Stimulated activated CD4-positive, alpha-beta T cell treated with anti-CD3 and anti-CD28 coated beads, Interleukin-4, amount 100 ng/mL, for 4 hours (primary cell): ENCODE measurements around the gene TOMT.
"Not testable (repeated sequence)": the region's sequence is repeated elsewhere in the genome, so short reads cannot be mapped to it uniquely, and the experiment has no call there.

ENCODE experiments used
- DNase-seq, 2 experiments: peaks; one replicate each; pipeline ENCODE4 v3.0.0-alpha.2; 2020

The TOMT gene

DNA sequence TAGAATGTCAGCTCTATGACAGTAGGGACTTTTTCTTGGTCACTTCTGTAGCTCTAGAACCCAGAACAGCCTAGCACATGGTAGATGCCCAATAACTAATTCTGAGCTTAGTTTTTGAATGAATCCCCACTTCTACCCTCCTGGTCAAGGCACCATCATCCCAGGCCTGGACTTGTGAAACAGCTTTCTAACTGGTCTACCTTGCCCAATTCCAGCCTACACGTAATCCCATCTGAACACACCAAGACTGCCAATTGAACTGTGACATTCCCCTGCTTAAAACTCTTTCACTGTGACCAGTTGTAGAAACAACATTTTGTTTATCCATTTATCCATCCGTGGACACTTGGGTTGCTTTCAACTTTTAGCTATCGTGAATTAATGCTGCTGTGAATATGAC is 23.7 kb downstream of the TOMT start:
- DNase-seq: no peak

DNA sequence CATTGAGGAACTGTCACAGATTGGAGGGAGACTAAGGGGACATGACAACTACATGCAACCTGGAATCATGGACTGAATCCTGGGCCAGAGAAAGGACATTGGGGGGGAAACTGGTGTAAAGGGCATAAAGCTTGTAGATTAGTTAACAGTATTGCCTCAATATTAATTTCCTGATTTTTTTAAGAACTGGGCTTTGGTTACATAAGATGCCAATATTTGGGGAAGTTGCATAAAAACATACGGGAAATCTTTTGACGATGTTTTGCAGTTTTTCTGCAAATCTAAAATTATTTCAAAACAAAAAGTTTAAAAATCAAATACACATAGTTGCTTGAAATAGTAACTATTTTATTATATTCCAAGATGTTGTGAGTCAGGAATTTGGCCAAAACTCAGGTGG is 26.9 kb downstream of the TOMT start:
- DNase-seq: no peak

DNA sequence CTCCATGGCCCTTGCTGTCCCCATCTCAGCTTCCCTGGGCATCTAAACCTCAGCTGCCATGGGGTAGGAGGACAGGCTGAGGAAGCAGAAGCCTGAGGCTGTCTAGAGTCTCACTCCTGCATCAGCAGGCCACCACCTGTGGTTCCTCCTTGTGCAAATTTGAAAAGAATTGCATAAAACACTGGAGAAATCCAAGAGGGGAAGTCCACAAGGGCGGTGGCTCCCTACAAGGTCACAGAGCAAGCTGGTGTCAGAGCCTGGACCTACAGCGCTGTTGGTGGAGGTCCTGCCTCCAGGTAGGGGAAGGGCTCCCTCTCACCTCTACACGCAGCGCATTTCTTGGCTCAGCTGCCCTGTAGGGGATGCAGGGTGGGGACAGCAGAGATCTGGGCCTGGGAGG is 29.7 kb downstream of the TOMT start, which contains the start of gene FOLR3:
TSS of gene FOLR3 (plus strand) at position 253 of the 400 bp plus-strand sequence. CDS start 228 bp downstream, outside the sequence.
- DNase-seq: not testable (repeated sequence)

DNA sequence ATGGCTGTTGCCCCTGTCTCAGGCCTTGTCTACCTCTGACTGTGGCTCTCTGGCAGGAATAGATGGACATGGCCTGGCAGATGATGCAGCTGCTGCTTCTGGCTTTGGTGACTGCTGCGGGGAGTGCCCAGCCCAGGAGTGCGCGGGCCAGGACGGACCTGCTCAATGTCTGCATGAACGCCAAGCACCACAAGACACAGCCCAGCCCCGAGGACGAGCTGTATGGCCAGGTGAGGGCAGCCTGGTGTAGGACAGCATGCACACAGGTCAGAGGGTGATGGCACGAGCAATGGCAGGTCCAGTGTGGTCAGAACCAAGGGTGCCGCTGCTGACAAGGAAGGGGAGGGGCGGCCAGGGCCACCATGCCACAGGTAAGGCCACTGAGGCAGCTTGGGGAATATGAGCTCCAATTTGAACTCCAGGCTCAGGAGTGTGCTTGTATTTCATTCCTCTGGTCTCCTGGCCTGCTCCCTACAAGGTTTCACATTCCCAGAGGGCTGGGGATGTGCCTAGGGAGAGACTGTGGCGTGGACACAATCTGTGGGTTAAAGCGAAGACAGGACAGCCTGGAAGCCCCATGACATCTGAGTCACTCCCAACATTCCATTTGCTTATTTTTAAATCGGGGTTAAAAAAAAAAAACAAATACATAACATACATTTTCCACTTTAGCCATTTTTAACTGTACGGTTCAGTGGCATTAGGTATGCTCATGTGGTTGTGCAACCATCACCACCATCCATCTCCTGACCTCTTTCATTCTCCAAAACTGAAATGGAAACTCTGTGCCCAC is 30.4 kb downstream of the TOMT start:
- DNase-seq: no peak

DNA sequence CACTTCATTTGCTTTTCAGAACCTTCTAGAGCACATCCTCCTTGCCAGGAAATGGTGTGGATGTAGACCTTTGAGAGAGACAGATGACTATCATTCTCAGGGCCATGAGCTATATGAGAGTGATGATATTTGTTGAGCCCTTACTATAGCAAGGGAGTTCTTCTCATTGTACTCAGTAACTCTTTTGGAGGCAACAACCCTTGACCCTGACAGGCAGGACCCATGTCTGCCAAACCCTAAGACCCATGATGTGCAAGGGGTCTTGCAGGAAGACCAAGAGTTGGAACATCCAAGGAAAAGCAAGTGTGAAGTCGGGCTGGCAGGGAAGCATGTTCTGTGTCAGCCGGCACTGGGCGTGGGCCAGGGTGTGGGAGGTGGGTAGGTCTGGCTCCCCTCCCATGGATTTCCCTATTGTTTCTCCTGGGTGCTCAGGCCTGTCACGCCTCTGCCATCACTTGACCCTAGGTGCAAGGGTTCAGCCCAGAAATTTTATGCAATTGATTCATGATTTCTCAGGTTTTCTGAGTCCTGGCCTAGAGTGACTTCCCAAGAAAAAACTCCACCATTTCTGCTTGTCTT is 31.0 kb downstream of the TOMT start:
- no peak for DNase-seq

DNA sequence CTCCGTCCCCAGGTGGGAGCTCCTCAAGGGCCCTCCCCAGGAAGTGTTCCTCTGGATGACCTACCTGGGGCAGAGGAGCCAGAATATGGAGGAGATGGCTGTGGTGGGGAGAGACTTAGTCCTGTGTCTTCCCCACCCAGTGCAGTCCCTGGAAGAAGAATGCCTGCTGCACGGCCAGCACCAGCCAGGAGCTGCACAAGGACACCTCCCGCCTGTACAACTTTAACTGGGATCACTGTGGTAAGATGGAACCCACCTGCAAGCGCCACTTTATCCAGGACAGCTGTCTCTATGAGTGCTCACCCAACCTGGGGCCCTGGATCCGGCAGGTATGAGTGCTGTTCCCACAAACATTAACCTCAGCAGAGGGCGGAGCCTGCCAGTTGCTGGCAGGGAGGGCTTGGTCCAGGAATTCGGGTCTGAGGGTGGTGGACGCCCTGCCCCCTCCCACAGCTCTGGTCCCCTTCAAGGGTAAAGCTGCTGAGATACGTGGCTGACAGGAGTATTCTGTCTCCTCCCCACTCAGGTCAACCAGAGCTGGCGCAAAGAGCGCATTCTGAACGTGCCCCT is 33.2 kb downstream of the TOMT start:
- no peak for DNase-seq

DNA sequence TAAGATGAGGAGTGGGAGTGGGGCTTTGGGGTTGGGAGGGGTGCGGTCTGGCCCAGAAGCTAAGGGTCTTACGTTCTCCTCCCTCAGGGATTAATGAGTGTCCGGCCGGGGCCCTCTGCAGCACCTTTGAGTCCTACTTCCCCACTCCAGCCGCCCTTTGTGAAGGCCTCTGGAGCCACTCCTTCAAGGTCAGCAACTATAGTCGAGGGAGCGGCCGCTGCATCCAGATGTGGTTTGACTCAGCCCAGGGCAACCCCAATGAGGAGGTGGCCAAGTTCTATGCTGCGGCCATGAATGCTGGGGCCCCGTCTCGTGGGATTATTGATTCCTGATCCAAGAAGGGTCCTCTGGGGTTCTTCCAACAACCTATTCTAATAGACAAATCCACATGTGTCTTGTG is 33.8 kb downstream of the TOMT start:
- DNase-seq: no peak

DNA sequence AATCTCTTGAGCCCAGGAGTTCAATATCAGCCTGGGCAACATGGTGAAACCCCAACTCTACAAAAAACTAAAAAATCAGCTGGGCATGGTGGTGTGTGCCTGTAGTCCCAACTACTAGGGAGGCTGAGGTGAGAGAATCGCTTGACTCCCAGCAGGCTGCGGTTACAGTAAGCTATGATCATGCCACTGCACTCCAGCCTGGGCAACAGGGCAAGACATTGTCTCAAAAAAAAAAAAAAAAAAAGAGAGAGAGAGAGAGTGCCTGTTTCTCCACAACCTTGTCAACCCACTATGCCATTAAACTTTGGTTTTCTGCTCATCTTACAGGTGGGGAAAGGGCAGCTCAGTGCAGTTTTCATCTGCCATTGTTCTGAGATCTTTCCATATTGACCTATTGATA is 34.9 kb downstream of the TOMT start:
- no peak for DNase-seq

DNA sequence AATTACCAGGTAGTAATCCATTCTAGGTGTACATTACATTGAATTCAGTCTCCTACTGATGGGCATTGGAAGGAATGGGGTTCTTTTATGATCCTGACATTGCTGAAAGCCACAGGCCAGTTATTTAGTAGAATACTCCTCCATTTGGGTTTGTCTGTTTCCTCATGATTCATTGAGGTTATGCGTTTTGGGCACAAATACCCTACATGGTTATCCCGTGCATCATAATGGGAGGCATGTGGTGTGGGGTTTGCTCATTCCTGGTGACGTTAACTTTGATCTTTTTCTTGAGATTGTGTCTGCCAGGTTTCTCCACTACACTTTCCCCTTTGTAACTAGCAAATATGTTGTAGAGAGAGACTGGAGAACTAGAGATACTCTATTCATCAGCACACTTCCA is 35.3 kb downstream of the TOMT start:
- no peak for DNase-seq

DNA sequence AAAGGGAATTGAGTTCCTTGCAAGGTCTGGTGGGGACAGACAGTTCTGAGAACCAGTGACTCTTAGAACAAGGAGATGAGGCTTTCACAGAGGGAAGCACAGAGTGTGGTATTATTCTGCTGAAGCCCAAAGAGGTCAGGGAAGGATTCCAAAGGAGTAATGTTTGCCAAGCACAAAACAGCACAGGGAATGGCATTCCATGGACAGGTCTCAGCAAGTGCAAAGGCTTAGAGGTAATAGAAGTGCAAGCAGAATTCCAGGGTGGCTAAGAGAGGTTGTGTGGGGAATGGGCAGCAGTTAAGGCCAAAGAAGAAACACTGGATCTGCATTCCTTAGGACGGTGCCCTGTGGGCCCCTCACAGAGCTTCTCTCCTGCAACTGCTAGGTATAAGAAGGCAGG is 36.4 kb downstream of the TOMT start:
- DNase-seq: not testable (repeated sequence)

DNA sequence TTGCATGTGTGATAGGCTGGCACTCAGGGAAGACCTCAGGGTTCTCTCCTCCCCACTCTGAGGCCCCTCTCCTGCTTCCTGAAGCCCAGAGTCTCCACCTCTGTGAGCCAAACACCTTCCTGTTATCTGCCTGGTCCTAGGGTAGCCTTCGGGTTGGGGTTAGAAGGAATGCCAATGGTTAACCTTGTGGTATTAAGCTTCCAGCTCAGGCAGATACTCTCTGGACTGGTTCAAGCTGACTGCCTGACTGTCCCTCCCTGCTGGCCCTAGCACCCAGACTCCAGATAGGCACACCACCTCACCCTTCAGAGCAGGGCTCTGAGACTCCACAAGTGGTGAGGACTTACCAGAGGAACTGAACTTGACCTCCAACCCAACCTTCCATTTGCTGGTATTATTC is 36.8 kb downstream of the TOMT start:
- not testable (repeated sequence) for DNase-seq

DNA sequence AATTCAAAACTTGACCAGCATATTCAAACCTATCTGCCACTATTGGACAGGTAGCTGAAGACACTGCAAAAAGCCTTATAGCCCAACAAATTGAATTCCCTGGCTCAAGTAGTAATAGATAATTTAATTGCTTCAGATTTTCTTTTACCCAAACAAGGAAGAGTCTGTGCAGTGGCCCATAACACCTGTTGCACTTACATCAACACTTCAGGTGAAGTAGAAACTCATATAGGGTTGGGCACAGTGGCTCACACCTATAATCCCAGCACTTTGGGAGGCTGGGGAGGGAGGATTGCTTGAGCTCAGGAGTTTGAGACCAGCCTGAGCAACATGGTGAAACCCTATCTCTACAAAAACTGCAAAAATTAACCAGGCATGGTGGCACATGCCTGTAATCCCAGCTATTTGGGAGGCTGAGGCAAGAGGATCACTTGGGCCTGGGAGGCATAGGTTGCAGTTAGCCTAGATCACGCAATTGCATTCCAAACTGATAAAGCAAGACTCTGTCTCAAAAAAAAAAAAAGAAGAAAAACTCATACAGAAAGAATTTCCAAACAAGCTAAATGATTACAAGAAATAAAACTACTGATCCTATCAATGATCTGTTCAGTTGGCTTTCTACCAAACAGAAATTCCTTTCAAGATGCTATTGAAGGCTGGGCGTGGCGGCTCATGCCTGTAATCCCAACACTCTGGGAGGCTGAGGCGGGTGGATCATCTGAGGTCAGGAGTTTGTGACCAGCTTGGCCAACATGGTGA is 39.3 kb downstream of the TOMT start:
- no peak for DNase-seq

DNA sequence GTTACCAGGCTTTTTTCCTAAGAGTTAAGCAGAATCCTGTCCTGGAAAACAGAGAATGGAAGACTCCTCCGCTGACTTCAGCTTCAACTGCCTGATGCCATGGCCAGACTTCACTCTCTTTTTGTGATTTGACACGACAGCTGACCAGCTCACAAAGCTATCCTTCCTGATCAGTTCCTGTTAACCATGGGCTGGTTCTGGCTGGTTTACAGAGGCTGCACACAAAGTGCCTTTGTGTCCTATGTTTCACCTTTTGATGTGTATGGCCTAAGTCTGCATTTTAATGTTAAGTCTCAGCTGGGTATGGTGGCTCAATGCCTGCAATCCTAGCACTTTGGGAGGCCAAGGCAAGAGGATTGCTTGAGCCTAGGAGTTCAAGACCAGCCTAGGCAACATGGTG is 40.9 kb downstream of the TOMT start:
- no peak for DNase-seq

DNA sequence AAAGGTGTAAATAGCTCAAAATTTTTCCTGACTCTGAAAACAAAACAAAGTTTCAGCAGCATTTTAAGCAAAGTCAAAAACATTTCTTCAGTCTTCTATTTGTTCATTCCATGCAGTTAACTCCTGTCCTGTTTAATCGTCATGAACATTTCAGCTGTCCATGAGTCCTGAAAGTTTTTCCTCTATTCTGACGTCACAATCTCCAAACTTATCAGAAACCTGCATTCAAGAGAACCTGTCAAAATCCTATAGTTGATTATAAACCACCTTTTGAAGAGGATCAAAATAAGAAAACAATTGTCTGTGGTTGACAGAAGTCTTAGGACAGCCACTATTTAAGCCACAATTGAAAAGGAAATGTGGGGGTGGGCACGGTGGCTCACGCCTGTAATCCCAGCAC is 45.2 kb downstream of the TOMT start:
- no peak for DNase-seq

DNA sequence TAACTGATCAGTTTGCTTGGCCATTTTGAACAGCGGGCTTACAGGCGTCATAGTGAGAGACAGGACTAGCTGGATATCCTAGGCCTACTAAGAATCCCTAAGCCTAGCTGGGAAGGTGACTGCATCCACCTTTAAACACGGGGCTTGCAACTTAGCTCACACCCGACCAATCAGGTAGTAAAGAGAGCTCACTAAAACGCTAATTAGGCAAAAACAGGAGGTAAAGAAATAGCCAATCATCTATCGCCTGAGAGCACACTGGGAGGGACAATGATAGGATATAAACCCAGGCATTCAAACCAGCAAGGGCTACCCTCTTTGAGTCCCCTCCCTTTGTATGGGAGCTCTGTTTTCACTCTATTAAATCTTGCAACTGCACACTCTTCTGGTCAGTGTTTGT is 48.1 kb downstream of the TOMT start:
- DNase-seq: not testable (repeated sequence)

DNA sequence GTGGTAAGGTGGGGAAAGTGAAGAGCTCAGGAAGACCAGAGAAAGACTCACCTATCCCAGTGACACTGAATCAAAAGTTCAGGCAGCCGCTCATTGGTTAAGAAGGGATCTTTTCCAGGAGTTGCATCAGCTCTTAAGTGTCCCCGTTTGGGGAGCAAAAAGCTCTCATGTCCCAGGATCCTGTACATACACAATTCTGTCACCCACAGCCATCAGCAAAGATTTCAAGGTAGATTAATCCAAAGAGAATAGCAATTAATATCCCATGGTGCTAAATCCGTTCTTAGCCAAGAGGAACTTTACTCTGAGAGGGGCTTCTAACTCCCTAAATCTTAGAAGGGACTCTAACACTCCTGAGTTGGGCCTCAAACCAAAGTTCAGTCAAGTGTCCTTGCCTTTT is 49.1 kb downstream of the TOMT start:
- DNase-seq: no peak

DNA sequence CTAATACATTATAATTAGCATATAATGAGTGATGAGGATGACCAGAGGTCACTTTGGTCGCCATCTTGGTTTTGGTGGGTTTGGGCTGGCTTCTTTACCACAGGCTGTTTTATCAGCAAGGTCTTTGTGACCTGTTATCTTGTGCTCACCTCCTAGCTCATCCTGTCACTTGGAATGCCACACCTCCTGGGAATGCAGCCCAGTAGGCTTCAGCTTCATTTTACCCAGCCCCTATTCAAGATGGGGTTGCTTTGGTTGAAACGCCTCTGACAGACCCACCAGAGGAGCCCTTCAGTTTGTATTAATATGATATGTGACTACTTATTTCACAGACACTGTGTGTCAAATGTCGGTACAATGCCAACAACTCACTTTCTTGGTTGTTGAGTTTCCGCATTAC is 50.0 kb downstream of the TOMT start:
- DNase-seq: no peak

DNA sequence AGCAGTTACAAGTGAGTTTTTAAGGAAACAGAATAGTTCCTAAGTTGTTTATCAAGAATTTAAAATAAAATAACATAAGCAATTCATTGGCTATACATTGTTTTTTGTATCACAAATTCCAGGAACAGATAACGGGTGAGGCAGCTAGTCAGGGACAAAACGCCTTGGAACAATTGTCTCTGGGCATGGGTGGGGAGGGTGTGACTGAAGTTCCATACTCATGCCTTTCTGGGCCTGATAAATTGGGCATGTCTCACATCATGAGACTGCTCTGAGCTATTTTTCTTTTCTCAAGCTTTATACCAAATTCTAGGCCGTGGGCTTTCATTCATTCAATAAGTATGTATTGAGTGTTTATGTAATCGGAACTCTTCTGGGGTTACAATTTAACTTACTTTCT is 51.4 kb downstream of the TOMT start:
- DNase-seq: no peak
